HepG2 (cell line): ENCODE data around the gene CMTM5. TPM values are rescaled to one million over a fixed set of nuclear protein-coding genes. Genes with fewer than 3 reads are reported as not detected.

Experiments
- ATAC-seq: fragments of 200-7000 bp; cut with Tn5 transposase; 3 replicates; pipeline ENCODE4 v1.9.1; 2020; ENCODE audit warnings: mild to moderate bottlenecking, moderate library complexity
- BruUV-seq: library from RNA; stranded (reverse); fragments of 400-500 nt; replicated peaks from 2 replicates; lab custom pipeline; 2021; lab: Mats Ljungman, UMichigan
- CTCF ChIA-PET: fragments of 300-600 bp; formaldehyde crosslinking; extraction: SDS; loops from one replicate; lab custom pipeline; 2021; ENCODE audit warnings: low total read pairs, inconsistent platforms, low intra/inter-chr PET ratio; lab: Yijun Ruan, JAX
- POLR2A ChIA-PET: fragments of 350-600 bp; sonication (Branson Sonifier 250); formaldehyde crosslinking; loops from one replicate; lab custom pipeline; 2020; ENCODE audit warnings: antibody characterized with exemption, inconsistent platforms; lab: Yijun Ruan, JAX
- DNase-seq: peaks from one replicate; pipeline ENCODE4 v3.0.0-alpha.2; 2015; ENCODE audit warnings: low spot score
- FAIRE-seq: peaks from 3 replicates; lab custom pipeline; 2011; peaks lifted over from hg19 to GRCh38; lab: Jason Lieb, UNC
- H2AFZ ChIP-seq: one replicate; pipeline ENCODE4 v1.6.1; 2011; ENCODE audit warnings: low read length, inconsistent platforms
- H3K27ac ChIP-seq: fragments of 300-600 bp; 3 replicates; pipeline ENCODE4 v1.8.0; 2011; ENCODE audit warnings: mixed run types, mild to moderate bottlenecking, mixed read lengths, low read length, inconsistent platforms; ENCODE audit not compliant: insufficient read depth; ENCODE audit errors: extremely low read length
- H3K27me3 ChIP-seq, 2 experiments: fragments of 200-600 bp in 1 of 2; 2 replicates in 1 of 2; 3 replicates in 1 of 2; pipeline versions ENCODE4 v1.6.0 to v1.8.0; 2011; ENCODE audit warnings: low read length in 2 of 2, mild to moderate bottlenecking in 2 of 2, moderate library complexity in 2 of 2, inconsistent platforms in 1 of 2; ENCODE audit not compliant: insufficient read depth in 2 of 2, control insufficient read depth in 1 of 2
- H3K36me3 ChIP-seq, 2 experiments: fragments of 200-600 bp in 1 of 2; replicated peaks in 1 of 2; 2 replicates in 1 of 2; 3 replicates in 1 of 2; pipeline versions ENCODE4 v1.5.1 to v1.8.0; 2011; ENCODE audit warnings: low read length in 2 of 2, inconsistent platforms in 1 of 2; ENCODE audit not compliant: insufficient read depth in 2 of 2, control insufficient read depth in 1 of 2
- H3K4me1 ChIP-seq: 2 replicates; pipeline ENCODE4 v1.5.1; 2012; ENCODE audit warnings: low read length, inconsistent platforms; ENCODE audit not compliant: insufficient read depth
- H3K4me2 ChIP-seq: 2 replicates; pipeline ENCODE4 v1.6.0; 2011; ENCODE audit warnings: low read depth, low read length, inconsistent platforms
- H3K4me3 ChIP-seq, 3 experiments: fragments of 200-600 bp in 1 of 3; sonication (generic), shearing (Covaris generic) in 1 of 3; replicated peaks in 1 of 3; 2 replicates each; pipeline ENCODE4 v1.5.1; 2011 to 2016; ENCODE audit warnings: low read length in 3 of 3, inconsistent platforms in 2 of 3, low read depth in 2 of 3, mild to moderate bottlenecking in 2 of 3, control low read depth in 1 of 3, mixed read lengths in 1 of 3; ENCODE audit not compliant: insufficient read depth in 1 of 3
- H3K79me2 ChIP-seq: one replicate; pipeline ENCODE4 v1.6.1; 2011; ENCODE audit warnings: low read length, inconsistent platforms; ENCODE audit not compliant: insufficient read depth
- H3K9ac ChIP-seq: 2 replicates; pipeline ENCODE4 v1.6.0; 2011; ENCODE audit warnings: mild to moderate bottlenecking, low read depth, low read length, inconsistent platforms; ENCODE audit not compliant: insufficient read depth
- H3K9me3 ChIP-seq: 2 replicates; pipeline ENCODE4 v1.5.1; 2012; ENCODE audit warnings: mild to moderate bottlenecking, low read length
- H4K20me1 ChIP-seq: 2 replicates; pipeline ENCODE4 v1.6.0; 2011; ENCODE audit warnings: inconsistent platforms, mild to moderate bottlenecking, low read length, moderate library complexity; ENCODE audit not compliant: insufficient read depth
- CTCF ChIP-seq: sonication (generic); formaldehyde crosslinking; IDR thresholded peaks from 2 replicates; pipeline ENCODE4 v1.5.0; 2020; ENCODE audit warnings: mild to moderate bottlenecking, missing genetic modification reagents, moderate library complexity
- DNMT3B ChIP-seq: conservative IDR thresholded peaks from 2 replicates; pipeline ENCODE4 v1.6.1; 2016; ENCODE audit warnings: missing biosample characterization, control low read depth
- STAG1 ChIP-seq: sonication (generic); formaldehyde crosslinking; IDR thresholded peaks from 2 replicates; pipeline ENCODE4 v1.4.0; 2020; ENCODE audit warnings: missing genetic modification reagents
- TAF15 ChIP-seq: fragments of 200-400 bp; formaldehyde crosslinking; IDR thresholded peaks from one replicate; pipeline ENCODE4 v1.6.1; 2018; ENCODE audit warnings: mild to moderate bottlenecking, low read depth, low read length; ENCODE audit not compliant: poor library complexity, severe bottlenecking
- THYN1 ChIP-seq: sonication (generic); formaldehyde crosslinking; IDR thresholded peaks from 2 replicates; pipeline ENCODE4 v1.8.1; 2023; ENCODE audit warnings: low read depth, mild to moderate bottlenecking, moderate library complexity, missing genetic modification reagents, borderline replicate concordance
- ZMYM4 ChIP-seq: sonication (generic); formaldehyde crosslinking; IDR thresholded peaks from 2 replicates; pipeline ENCODE4 v1.8.1; 2023; ENCODE audit warnings: mild to moderate bottlenecking, missing genetic modification reagents
- ZNF264 ChIP-seq: sonication (generic); formaldehyde crosslinking; IDR thresholded peaks from 2 replicates; pipeline ENCODE4 v1.4.0; 2020; ENCODE audit warnings: missing genetic modification reagents
- ZNF382 ChIP-seq: sonication (generic); formaldehyde crosslinking; IDR thresholded peaks from 2 replicates; pipeline ENCODE4 v1.5.0; 2020; ENCODE audit warnings: missing genetic modification reagents, mild to moderate bottlenecking, borderline replicate concordance
- ZNF616 ChIP-seq: sonication (generic); formaldehyde crosslinking; IDR thresholded peaks from 2 replicates; pipeline ENCODE4 v1.5.0; 2020; ENCODE audit warnings: low read depth, mild to moderate bottlenecking, missing genetic modification reagents
- WGBS: methylation state at CpG from one replicate; pipeline ENCODE4 v1.1.6; 2017; ENCODE audit warnings: low lambda C conversion rate; 5-methylcytosine and 5-hydroxymethylcytosine counted together
- in situ Hi-C: cut with HindIII; loops from 2 replicates; pipeline ENCODE4 v1.10.0; 2017; ENCODE audit warnings: low pct_unique_long_range_greater_than_20kb; ENCODE audit not compliant: extremely low pct_ligation_motif_present
- intact Hi-C: fragments of 100-400 bp; cut with micrococcal nuclease; formaldehyde crosslinking; loops from one replicate; pipeline ENCODE4 v1.10.0; 2022; ENCODE audit not compliant: unreplicated experiment
- polyA plus RNA-seq, 8 experiments: library from polyadenylated mRNA; depleted of rRNA in 3 of 8; stranded (reverse) in 7 of 8; unstranded in 1 of 8; fragments of >200 nt; fragmentation: Illumina TruSeq in 4 of 8; extraction: Trizol in 4 of 8; gene quantifications; 2 replicates each; pipeline versions ENCODE4 v1.2.1 to v1.2.3, GENCODE V29; 2011 to 2016; ENCODE audit warnings: low read depth in 4 of 8, missing spikeins in 1 of 8, mixed read lengths in 1 of 8; ENCODE audit not compliant: insufficient read depth in 1 of 8
- total RNA-seq, 5 experiments: library from RNA; depleted of rRNA; stranded (reverse); fragments of >200 nt; fragmentation: Illumina TruSeq; extraction: Trizol; gene quantifications; 2 replicates each; pipeline ENCODE4 v1.2.3, GENCODE V29; 2016; ENCODE audit warnings: low read depth in 1 of 5
- TF ChIP-seq, protein P1 (sequence below): sonication (generic); formaldehyde crosslinking; IDR thresholded peaks from 2 replicates; pipeline ENCODE4 v1.5.1; 2020; ENCODE audit warnings: mild to moderate bottlenecking, moderate library complexity, missing genetic modification reagents
- TF ChIP-seq, protein P2 (sequence below): sonication (generic); formaldehyde crosslinking; IDR thresholded peaks from 2 replicates; pipeline ENCODE4 v1.8.0; 2022; ENCODE audit warnings: mild to moderate bottlenecking, missing genetic modification reagents, borderline replicate concordance

The CMTM5 gene
- total and polyA plus RNA-seq, 2 of the 13 experiments (the other 11 are each of a cell fraction or from before 2014, with no cell fraction given): not detected

DNA sequence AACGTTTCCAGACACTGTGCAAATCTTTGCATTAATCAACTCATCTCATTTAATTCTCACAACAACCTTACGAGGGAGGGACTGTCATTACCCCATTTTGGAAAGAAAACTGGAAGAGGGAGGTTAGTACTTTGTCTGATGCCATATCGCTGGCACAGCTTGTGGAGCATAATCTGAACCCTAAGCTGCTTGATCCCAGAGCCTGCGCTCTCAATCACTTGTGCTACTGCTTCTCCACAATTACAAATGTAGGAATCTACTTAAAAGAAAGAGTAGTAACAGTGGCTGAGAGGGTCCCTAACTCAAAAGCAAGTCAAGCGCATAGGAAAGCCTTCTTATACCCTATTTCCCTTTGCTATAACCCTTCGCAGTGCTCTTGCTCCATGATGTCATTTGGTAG lies 15.1 kb upstream of the CMTM5 start:
- no peak for DNase-seq
- BruUV-seq: no TSS peak
- no peaks in the 10 kb centered on the region for H4K20me1 ChIP-seq
- in situ Hi-C loops (no loop called here), intact Hi-C loops (loop anchor here (2.0 kb wide), 1 partner anchor 33 kb away; no protein-coding TSS in a partner anchor)
- no peak overlapping the region for H3K4me3 ChIP-seq
- ChIA-PET CTCF (interaction anchor here (1.9 kb wide), 1 partner anchor 34 kb away, joined by 8 read pairs; no protein-coding TSS in a partner anchor), POLR2A (interaction anchor here (1.1 kb wide), 1 partner anchor 55 kb away, joined by 3 read pairs; the partner anchor contains the start of gene BCL2L2)
- no peaks in the 10 kb centered on the region for H3K9me3 ChIP-seq
- FAIRE-seq: no peak
- 50% methylated on average over 6 of the region's 6 CpGs for WGBS
- no peak overlapping the region for H2AFZ ChIP-seq
- no peaks in the 10 kb centered on the region for H3K36me3 ChIP-seq
- peaks cover 53 to 91% of the 10 kb centered on the region in 2 experiments for H3K27me3 ChIP-seq
- no peak for TF ChIP-seq ZNF264
- TF ChIP-seq DNMT3B (CRISPR knock-in tag): no peak
- TF ChIP-seq, protein P1, sequence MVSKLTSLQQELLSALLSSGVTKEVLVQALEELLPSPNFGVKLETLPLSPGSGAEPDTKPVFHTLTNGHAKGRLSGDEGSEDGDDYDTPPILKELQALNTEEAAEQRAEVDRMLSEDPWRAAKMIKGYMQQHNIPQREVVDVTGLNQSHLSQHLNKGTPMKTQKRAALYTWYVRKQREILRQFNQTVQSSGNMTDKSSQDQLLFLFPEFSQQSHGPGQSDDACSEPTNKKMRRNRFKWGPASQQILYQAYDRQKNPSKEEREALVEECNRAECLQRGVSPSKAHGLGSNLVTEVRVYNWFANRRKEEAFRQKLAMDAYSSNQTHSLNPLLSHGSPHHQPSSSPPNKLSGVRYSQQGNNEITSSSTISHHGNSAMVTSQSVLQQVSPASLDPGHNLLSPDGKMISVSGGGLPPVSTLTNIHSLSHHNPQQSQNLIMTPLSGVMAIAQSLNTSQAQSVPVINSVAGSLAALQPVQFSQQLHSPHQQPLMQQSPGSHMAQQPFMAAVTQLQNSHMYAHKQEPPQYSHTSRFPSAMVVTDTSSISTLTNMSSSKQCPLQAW: no peak
- TF ChIP-seq ZNF382 (CRISPR knock-in tag): no peak
- no peak for TF ChIP-seq THYN1 (CRISPR knock-in tag)
- H3K4me1 ChIP-seq: peaks cover 30% of the 10 kb centered on the region
- ATAC-seq: no peak
- no peak overlapping the region for H3K27ac ChIP-seq
- no peaks in the 10 kb centered on the region for H3K79me2 ChIP-seq
- H3K4me2 ChIP-seq: no peak overlapping the region
- H3K9ac ChIP-seq: no peak overlapping the region

DNA sequence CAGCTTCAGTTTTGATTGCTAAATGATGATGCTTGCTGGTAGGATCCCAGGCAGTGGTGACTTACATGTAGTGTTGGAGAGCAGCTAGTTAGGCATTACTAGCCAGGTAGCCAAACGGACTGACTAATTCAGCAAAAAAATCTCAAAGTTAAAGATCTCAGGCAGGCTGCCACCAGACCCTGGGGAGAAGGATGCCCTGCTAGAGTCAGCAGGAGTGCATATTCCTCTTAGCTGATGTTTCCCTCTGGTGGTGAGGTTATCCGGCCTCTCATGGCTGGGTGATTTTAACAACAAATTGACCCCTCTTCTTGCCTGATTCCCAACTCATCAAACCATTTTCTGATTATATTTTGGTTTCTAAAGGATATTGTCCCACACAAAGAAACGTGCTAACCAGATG lies 14.6 kb upstream of the CMTM5 start:
- no peak for ATAC-seq
- no peaks in the 10 kb centered on the region for H3K36me3 ChIP-seq
- peaks cover 30% of the 10 kb centered on the region for H3K4me1 ChIP-seq
- H3K27ac ChIP-seq: no peak overlapping the region
- ChIA-PET CTCF (interaction anchor here (1.9 kb wide), 1 partner anchor 34 kb away, joined by 8 read pairs; no protein-coding TSS in a partner anchor), POLR2A (interaction anchor here (1.1 kb wide), 1 partner anchor 55 kb away, joined by 3 read pairs; the partner anchor contains the start of gene BCL2L2)
- no TSS peak for BruUV-seq
- H3K4me3 ChIP-seq: no peak overlapping the region
- H3K79me2 ChIP-seq: no peaks in the 10 kb centered on the region
- no peaks in the 10 kb centered on the region for H4K20me1 ChIP-seq
- H3K4me2 ChIP-seq: no peak overlapping the region
- peak; percentile 36 for DNase-seq
- H3K27me3 ChIP-seq: peaks cover 52 to 91% of the 10 kb centered on the region in 2 experiments
- in situ Hi-C loops (no loop called here), intact Hi-C loops (no loop called here)
- peak; percentile 18 for FAIRE-seq
- H3K9me3 ChIP-seq: no peaks in the 10 kb centered on the region
- no peak overlapping the region for H3K9ac ChIP-seq
- WGBS: 3% methylated on average over 3 of the region's 3 CpGs
- H2AFZ ChIP-seq: no peak overlapping the region
- peak; percentile 53 for TF ChIP-seq STAG1 (CRISPR knock-in tag)
- TF ChIP-seq, protein P2, sequence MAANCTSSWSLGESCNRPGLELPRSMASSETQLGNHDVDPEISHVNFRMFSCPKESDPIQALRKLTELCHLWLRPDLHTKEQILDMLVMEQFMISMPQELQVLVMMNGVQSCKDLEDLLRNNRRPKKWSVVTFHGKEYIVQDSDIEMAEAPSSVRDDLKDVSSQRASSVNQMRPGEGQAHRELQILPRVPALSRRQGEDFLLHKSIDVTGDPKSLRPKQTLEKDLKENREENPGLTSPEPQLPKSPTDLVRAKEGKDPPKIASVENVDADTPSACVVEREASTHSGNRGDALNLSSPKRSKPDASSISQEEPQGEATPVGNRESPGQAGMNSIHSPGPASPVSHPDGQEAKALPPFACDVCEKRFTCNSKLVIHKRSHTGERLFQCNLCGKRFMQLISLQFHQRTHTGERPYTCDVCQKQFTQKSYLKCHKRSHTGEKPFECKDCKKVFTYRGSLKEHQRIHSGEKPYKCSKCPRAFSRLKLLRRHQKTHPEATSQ (CRISPR knock-in tag): no peak
- no peak for TF ChIP-seq ZMYM4
- TF ChIP-seq CTCF (CRISPR knock-in tag): peak; percentile 44; the same call in 1 of the 2 replicates
- TF ChIP-seq ZNF616: no peak
- no peak for TF ChIP-seq TAF15
- TF ChIP-seq, all 625 proteins: peak for 2
